Tibial nerve (tissue), 4 donors: ENCODE results near the gene THRA. TPM values are rescaled to one million over a fixed set of nuclear protein-coding genes. Genes with fewer than 3 reads are reported as not detected.

ENCODE experiments used
- DNase-seq, 2 donors: peaks; one replicate each; pipeline ENCODE4 v3.0.0-alpha.2; 2019; ENCODE audit warnings: low spot score in 2 of 2
- H3K27ac ChIP-seq, 4 donors: fragments of 200-600 bp; sonication (generic) in 3 of 4; one replicate each; pipeline ENCODE4 v1.5.1; 2017 to 2019; ENCODE audit warnings: mild to moderate bottlenecking in 1 of 4
- H3K27me3 ChIP-seq, 2 donors: fragments of 200-600 bp; sonication (generic) in 1 of 2; one replicate each; pipeline versions ENCODE4 v1.5.1 to v1.6.0; 2017 to 2019
- H3K36me3 ChIP-seq, 3 donors: fragments of 200-600 bp; sonication (generic); one replicate each; pipeline ENCODE4 v1.5.1; 2018 to 2019
- H3K4me1 ChIP-seq, 4 donors: fragments of 200-600 bp; sonication (generic) in 3 of 4; one replicate each; pipeline ENCODE4 v1.5.1; 2017 to 2019
- H3K4me3 ChIP-seq, 4 donors: fragments of 200-600 bp; sonication (generic) in 3 of 4; one replicate each; pipeline ENCODE4 v1.5.1; 2017 to 2019; ENCODE audit warnings: mild to moderate bottlenecking in 1 of 4, moderate library complexity in 1 of 4
- H3K9me3 ChIP-seq, 4 donors: fragments of 200-600 bp; sonication (generic) in 3 of 4; one replicate each; pipeline ENCODE4 v1.5.1; 2017 to 2019
- CTCF ChIP-seq, 5 experiments: fragments of 200-600 bp in 3 of 5; fragments of 450-650 bp in 2 of 5; sonication (generic) in 3 of 5; IDR thresholded peaks; one replicate each; pipeline ENCODE4 v1.5.1; 2016 to 2019; ENCODE audit warnings: antibody characterized with exemption in 5 of 5, mild to moderate bottlenecking in 3 of 5, moderate library complexity in 2 of 5
- EP300 ChIP-seq, 2 donors: sonication (generic); formaldehyde crosslinking; IDR thresholded peaks; one replicate each; pipeline ENCODE4 v1.6.1; 2017; ENCODE audit warnings: antibody characterized with exemption in 2 of 2, mild to moderate bottlenecking in 1 of 2
- POLR2A ChIP-seq, 2 donors: fragments of 450-650 bp; IDR thresholded peaks; one replicate each; pipeline ENCODE4 v1.6.1; 2017; ENCODE audit warnings: antibody characterized with exemption in 2 of 2, mild to moderate bottlenecking in 2 of 2, moderate library complexity in 2 of 2
- WGBS, 2 donors: methylation state at CpG; one replicate each; pipeline ENCODE4 v1.1.5; 2018; 5-methylcytosine and 5-hydroxymethylcytosine counted together
- total RNA-seq, 4 donors: library from RNA; depleted of rRNA; stranded (reverse); fragments of >200 nt; gene quantifications; one replicate each; pipeline ENCODE4 v1.1.0, GENCODE V29; 2016

THRA gene
- total RNA-seq, 4 donors from 2014 or later = 65.4 to 86.1 (median 78.4) TPM

- Histone ChIP-seq H3K4me1 (peaks cover 3 to 95% (median 83%) of the 10 kb centered on the region in 4 donors), H3K4me3 (no peak overlapping the region), H3K9me3 (no peaks in the 10 kb centered on the region), H3K27me3 (no peaks in the 10 kb centered on the region), H3K27ac (peak overlapping the region; percentile 89 to 99 (median 98)), H3K36me3 (no peaks in the 10 kb centered on the region)
- TF ChIP-seq CTCF (IDR thresholded peaks at IDR 0.05) = no peak
- no peak for TF ChIP-seq POLR2A (IDR thresholded peaks at IDR 0.05)
- no peak for TF ChIP-seq EP300 (IDR thresholded peaks at IDR 0.05)
- peak in 1 of 2 donors; percentile 44 for DNase-seq
- WGBS, 2 donors = 59 to 62% methylated on average over 3 of the region's 3 CpGs
Measured at GRCh38 chr17:40110026-40110845, 47.5 kb downstream of the THRA start.

- DNase-seq = peak; percentile 89 to 94
- Histone ChIP-seq H3K27ac (peak overlapping the region; percentile 89 to 99 (median 98)), H3K27me3 (no peaks in the 10 kb centered on the region), H3K9me3 (no peaks in the 10 kb centered on the region), H3K4me1 (peaks cover 3 to 83% (median 70%) of the 10 kb centered on the region in 4 donors), H3K36me3 (no peaks in the 10 kb centered on the region), H3K4me3 (peak overlapping the region in 1 of 4 donors; percentile 6)
- WGBS, 2 donors = 1% methylated on average over 10 to 12 of the region's 12 CpGs
- TF ChIP-seq EP300 (IDR thresholded peaks at IDR 0.05) (peak; percentile 70 to 95), POLR2A (IDR thresholded peaks at IDR 0.05) (peak; percentile 6 to 57), CTCF (IDR thresholded peaks at IDR 0.05) (peak; percentile 81 to 96 (median 93))
Measured at GRCh38 chr17:40111221-40112128, 48.7 kb downstream of the THRA start.

GRCh38 chr17:40112191-40112711, 49.5 kb downstream of the THRA start:
- Histone ChIP-seq H3K36me3 (no peaks in the 10 kb centered on the region), H3K4me3 (peak overlapping the region in 1 of 4 donors; percentile 5), H3K27ac (peak overlapping the region; percentile 89 to 99 (median 98)), H3K4me1 (peaks cover 3 to 75% (median 62%) of the 10 kb centered on the region in 4 donors), H3K9me3 (no peaks in the 10 kb centered on the region), H3K27me3 (no peaks in the 10 kb centered on the region)
- no peak for DNase-seq
- TF ChIP-seq POLR2A (IDR thresholded peaks at IDR 0.05) (no peak), EP300 (IDR thresholded peaks at IDR 0.05) (no peak), CTCF (IDR thresholded peaks at IDR 0.05) (no peak)
- WGBS, 2 donors = 5% methylated on average over 2 of the region's 2 CpGs

GRCh38 chr17:40112718-40113109, 49.9 kb downstream of the THRA start:
- Histone ChIP-seq H3K4me1 (peaks cover 3 to 70% (median 58%) of the 10 kb centered on the region in 4 donors), H3K27me3 (no peaks in the 10 kb centered on the region), H3K9me3 (no peaks in the 10 kb centered on the region), H3K27ac (peak overlapping the region; percentile 89 to 99 (median 98)), H3K4me3 (peak overlapping the region in 1 of 4 donors; percentile 5), H3K36me3 (no peaks in the 10 kb centered on the region)
- TF ChIP-seq POLR2A (IDR thresholded peaks at IDR 0.05) (no peak), EP300 (IDR thresholded peaks at IDR 0.05) (no peak), CTCF (IDR thresholded peaks at IDR 0.05) (no peak)
- DNase-seq = peak in 1 of 2 donors; percentile 45
- WGBS, 2 donors = 31 to 38% methylated on average over 4 of the region's 4 CpGs
